Keratinocyte (primary cell): ENCODE measurements around the gene MTHFD1L. TPM values are rescaled to one million over a fixed set of nuclear protein-coding genes. Genes with fewer than 3 reads are reported as not detected.
"Not testable (repeated sequence)": the region's sequence is repeated elsewhere in the genome, so short reads cannot be mapped to it uniquely, and the experiment has no call there.

Experiments
- DNase-seq: peaks from one replicate; pipeline ENCODE4 v3.0.0-alpha.2; 2011; ENCODE audit warnings: low read depth, missing footprints, low spot score
- FAIRE-seq: peaks from 2 replicates; lab custom pipeline; 2011; peaks lifted over from hg19 to GRCh38; lab: Jason Lieb, UNC
- H2AFZ ChIP-seq: 2 replicates; pipeline ENCODE4 v1.6.0; 2012; ENCODE audit warnings: low read length, control low read depth, inconsistent platforms; ENCODE audit not compliant: control insufficient read depth
- H3K27ac ChIP-seq: 2 replicates; pipeline ENCODE4 v1.5.1; 2011; ENCODE audit warnings: low read length; ENCODE audit not compliant: control insufficient read depth, insufficient read depth
- H3K27me3 ChIP-seq: 3 replicates; pipeline ENCODE4 v1.6.0; 2011; ENCODE audit warnings: low read length; ENCODE audit not compliant: control insufficient read depth, insufficient read depth; ENCODE audit errors: extremely low read depth
- H3K36me3 ChIP-seq, 2 experiments: 2 replicates in 1 of 2; 3 replicates in 1 of 2; pipeline ENCODE4 v1.5.1; 2011; ENCODE audit warnings: low read length in 2 of 2, mild to moderate bottlenecking in 1 of 2; ENCODE audit not compliant: control insufficient read depth in 2 of 2, insufficient read depth in 2 of 2; ENCODE audit errors: extremely low read depth in 1 of 2
- H3K4me1 ChIP-seq: 3 replicates; pipeline ENCODE4 v1.5.1; 2011; ENCODE audit warnings: low read length; ENCODE audit not compliant: control insufficient read depth, insufficient read depth; ENCODE audit errors: extremely low read depth
- H3K4me2 ChIP-seq: 3 replicates; pipeline ENCODE4 v1.6.0; 2011; ENCODE audit warnings: low read depth, low read length; ENCODE audit not compliant: control insufficient read depth, insufficient read depth; ENCODE audit errors: extremely low read depth
- H3K4me3 ChIP-seq, 3 experiments: fragments of 200-600 bp in 1 of 3; sonication (generic) in 1 of 3; 2 replicates in 2 of 3; 3 replicates in 1 of 3; pipeline ENCODE4 v1.5.1; 2011 to 2016; ENCODE audit warnings: low read length in 3 of 3, mild to moderate bottlenecking in 3 of 3, control low read depth in 2 of 3, inconsistent platforms in 1 of 3, low read depth in 1 of 3, mixed read lengths in 1 of 3, mixed run types in 1 of 3, moderate library complexity in 1 of 3; ENCODE audit not compliant: control insufficient read depth in 2 of 3, insufficient read depth in 2 of 3; ENCODE audit errors: extremely low read depth in 1 of 3
- H3K79me2 ChIP-seq: 2 replicates; pipeline ENCODE4 v1.6.0; 2012; ENCODE audit warnings: low read length; ENCODE audit not compliant: control insufficient read depth, insufficient read depth
- H3K9ac ChIP-seq: 3 replicates; pipeline ENCODE4 v1.6.0; 2011; ENCODE audit warnings: low read length; ENCODE audit not compliant: control insufficient read depth, insufficient read depth; ENCODE audit errors: extremely low read depth
- H3K9me1 ChIP-seq: 3 replicates; pipeline ENCODE4 v1.6.0; 2011; ENCODE audit warnings: low read length; ENCODE audit not compliant: control insufficient read depth, insufficient read depth; ENCODE audit errors: extremely low read depth
- H3K9me3 ChIP-seq: 2 replicates; pipeline ENCODE4 v1.5.1; 2012; ENCODE audit warnings: low read depth, low read length; ENCODE audit not compliant: control insufficient read depth
- H4K20me1 ChIP-seq: 3 replicates; pipeline ENCODE4 v1.6.0; 2011; ENCODE audit warnings: low read length; ENCODE audit not compliant: control insufficient read depth, insufficient read depth; ENCODE audit errors: extremely low read depth
- CTCF ChIP-seq, 3 experiments: IDR thresholded peaks in 1 of 3; conservative IDR thresholded peaks in 1 of 3; optimal IDR thresholded peaks in 1 of 3; 2 replicates in 2 of 3; 3 replicates in 1 of 3; pipeline versions ENCODE3 to v1.5.1; 2011; ENCODE audit warnings: low read length in 3 of 3, mild to moderate bottlenecking in 3 of 3, moderate library complexity in 2 of 3, control low read depth in 1 of 3, inconsistent platforms in 1 of 3; ENCODE audit not compliant: insufficient read depth in 2 of 3; ENCODE audit errors: extremely low read depth in 1 of 3
- EZH2 ChIP-seq: IDR thresholded peaks from one replicate; pipeline ENCODE4 v1.6.1; 2012; ENCODE audit warnings: inconsistent platforms, mild to moderate bottlenecking, low read length, moderate library complexity
- dilution Hi-C: fragments of 300-500 bp; cut with MboI; formaldehyde crosslinking; loops from one replicate; pipeline ENCODE4 v1.7.0; 2020; ENCODE audit warnings: low sequenced_read_pairs; ENCODE audit not compliant: extremely low pct_ligation_motif_present
- polyA plus RNA-seq, 5 experiments: library from polyadenylated mRNA; depleted of rRNA in 3 of 5; stranded (reverse) in 3 of 5; stranded (forward) in 1 of 5; unstranded in 1 of 5; fragments of >200 nt; gene quantifications; 1 replicate in 1 of 5; 2 replicates in 3 of 5; 3 replicates in 1 of 5; pipeline versions ENCODE4 v1.2.1 to v1.2.3, GENCODE V29; 2011 to 2012; ENCODE audit warnings: missing spikeins in 2 of 5, low read depth in 1 of 5, low replicate concordance in 1 of 5

The MTHFD1L gene
- polyA plus RNA-seq, 1 donor (not counting 4 experiments of a cell fraction or from before 2014, with no cell fraction given): 38.0 TPM

GRCh38 chr6:151034825-151035781 lies 169.6 kb downstream of the MTHFD1L start:
- no peaks in the 10 kb centered on the region for H4K20me1 ChIP-seq
- no peak overlapping the region for H3K4me3 ChIP-seq
- peaks cover 21% of the 10 kb centered on the region for H3K4me1 ChIP-seq
- H3K36me3 ChIP-seq: peaks cover 3 to 7% of the 10 kb centered on the region in 2 experiments
- dilution Hi-C loops: no loop called here
- no peak for FAIRE-seq
- no peak overlapping the region for H3K9ac ChIP-seq
- H3K79me2 ChIP-seq: no peaks in the 10 kb centered on the region
- peak overlapping the region; percentile 98 for H3K27ac ChIP-seq
- no peaks in the 10 kb centered on the region for H3K27me3 ChIP-seq
- H3K4me2 ChIP-seq: no peak overlapping the region
- TF ChIP-seq EZH2 (no peak), CTCF (optimal IDR thresholded peaks at IDR 0.05 in 1 of 3, IDR thresholded peaks at IDR 0.05 in 1 of 3, conservative IDR thresholded peaks at IDR 0.05 in 1 of 3; ENCODE audit: extremely low read depth in 1 of 3, insufficient read depth in 2 of 3, low read length in 3 of 3) (no peak)
- no peaks in the 10 kb centered on the region for H3K9me1 ChIP-seq
- DNase-seq: no peak
- no peaks in the 10 kb centered on the region for H3K9me3 ChIP-seq
- H2AFZ ChIP-seq: no peak overlapping the region

- DNase-seq (peak; percentile 91), FAIRE-seq (peak; percentile 13)
- H3K27me3 ChIP-seq, H3K79me2 ChIP-seq, H3K36me3 ChIP-seq, H2AFZ ChIP-seq, H3K9me3 ChIP-seq, H4K20me1 ChIP-seq, dilution Hi-C loops, H3K4me3 ChIP-seq, H3K9me1 ChIP-seq: not testable (repeated sequence)
- H3K27ac ChIP-seq: peak overlapping the region; percentile 98
- H3K4me1 ChIP-seq: peaks cover 30% of the 10 kb centered on the region
- peak overlapping the region; percentile 83 for H3K9ac ChIP-seq
- H3K4me2 ChIP-seq: peak overlapping the region; percentile 82
These were observed 170.8 kb downstream of the MTHFD1L start for GRCh38 chr6:151036211-151036721.
